ENCODE data around the gene FZR1. TPM values are rescaled to one million over a fixed set of nuclear protein-coding genes. Genes with fewer than 3 reads are reported as not detected.

FZR1 gene
- total and polyA plus RNA-seq, 7 experiments from 2014 or later, result 7.8 to 90.7 (median 66.7) TPM

GRCh38 chr19:3532154-3532786, 26.2 kb downstream of the FZR1 start:
- peaks cover 0 to 86% (median 5%) of the 10 kb centered on the region in 3 experiments for H3K36me3 ChIP-seq (ENCODE audit: control insufficient read depth in 2 of 3, insufficient read depth in 3 of 3, low read length in 3 of 3)
- Mint-ChIP-seq H3K27ac (no peak overlapping the region), H3K27me3 (no peaks in the 10 kb centered on the region), H3K9me3 (no peaks in the 10 kb centered on the region), H3K36me3 (peaks cover 0 to 13% (median 0%) of the 10 kb centered on the region in 5 donors), H3K4me1 (peaks cover 0 to 2% (median 0%) of the 10 kb centered on the region in 7 donors), H3K4me3 (no peak overlapping the region)
- no peak overlapping the region for H3K4me3 ChIP-seq (ENCODE audit: low read length)
- intact Hi-C loops (cut with micrococcal nuclease), result no loop called here
- H3K9me3 ChIP-seq (ENCODE audit: control insufficient read depth in 2 of 3, low read length in 3 of 3), result no peaks in the 10 kb centered on the region
- CTCF ChIA-PET, result no interaction called here
- DNase-seq (no peak), ATAC-seq (no peak)
- no peaks in the 10 kb centered on the region for H3K27me3 ChIP-seq (ENCODE audit: control insufficient read depth in 2 of 2, insufficient read depth in 2 of 2, low read length in 2 of 2)
- POLR2A ChIA-PET, result no interaction called here
- H3K27ac ChIP-seq (ENCODE audit: low read depth, low read length), result no peak overlapping the region
- no peaks in the 10 kb centered on the region for H3K4me1 ChIP-seq (ENCODE audit: control insufficient read depth in 2 of 2, insufficient read depth in 2 of 2, low read length in 2 of 2)

GRCh38 chr19:3533033-3533432, 26.9 kb downstream of the FZR1 start:
- peaks cover 0 to 82% (median 0%) of the 10 kb centered on the region in 3 experiments for H3K36me3 ChIP-seq (ENCODE audit: control insufficient read depth in 2 of 3, insufficient read depth in 3 of 3, low read length in 3 of 3)
- POLR2A ChIA-PET, result no interaction called here
- ATAC-seq (peak; percentile 2), DNase-seq (no peak)
- Mint-ChIP-seq H3K36me3 (peaks cover 0 to 13% (median 0%) of the 10 kb centered on the region in 5 donors), H3K4me3 (no peak overlapping the region), H3K4me1 (peaks cover 0 to 2% (median 0%) of the 10 kb centered on the region in 7 donors), H3K27me3 (no peaks in the 10 kb centered on the region), H3K9me3 (no peaks in the 10 kb centered on the region), H3K27ac (no peak overlapping the region)
- no peak overlapping the region for H3K4me3 ChIP-seq (ENCODE audit: low read length)
- no peaks in the 10 kb centered on the region for H3K9me3 ChIP-seq (ENCODE audit: control insufficient read depth in 2 of 3, low read length in 3 of 3)
- CTCF ChIA-PET, result interaction anchor here (0.7 kb wide), 1 partner anchor 511 kb away, joined by 3 read pairs; no protein-coding TSS in a partner anchor
- intact Hi-C loops (cut with micrococcal nuclease), result no loop called here
- H3K27me3 ChIP-seq (ENCODE audit: control insufficient read depth in 2 of 2, insufficient read depth in 2 of 2, low read length in 2 of 2), result no peaks in the 10 kb centered on the region
- no peak overlapping the region for H3K27ac ChIP-seq (ENCODE audit: low read depth, low read length)
- H3K4me1 ChIP-seq (ENCODE audit: control insufficient read depth in 2 of 2, insufficient read depth in 2 of 2, low read length in 2 of 2), result no peaks in the 10 kb centered on the region

- H3K36me3 ChIP-seq (ENCODE audit: control insufficient read depth in 2 of 3, insufficient read depth in 3 of 3, low read length in 3 of 3), result peaks cover 0 to 75% (median 0%) of the 10 kb centered on the region in 3 experiments
- no peaks in the 10 kb centered on the region for H3K4me1 ChIP-seq (ENCODE audit: control insufficient read depth in 2 of 2, insufficient read depth in 2 of 2, low read length in 2 of 2)
- ChIA-PET CTCF (interaction anchor here (0.7 kb wide), 1 partner anchor 511 kb away, joined by 3 read pairs; no protein-coding TSS in a partner anchor), POLR2A (no interaction called here)
- Mint-ChIP-seq H3K4me1 (peaks cover 0 to 2% (median 0%) of the 10 kb centered on the region in 7 donors), H3K9me3 (peaks cover 0 to 2% (median 0%) of the 10 kb centered on the region in 11 donors), H3K36me3 (peaks cover 0 to 17% (median 4%) of the 10 kb centered on the region in 5 donors), H3K27ac (peak overlapping the region in 1 of 9 donors; percentile 82), H3K4me3 (no peak overlapping the region), H3K27me3 (no peaks in the 10 kb centered on the region)
- intact Hi-C loops (cut with micrococcal nuclease), result no loop called here
- H3K9me3 ChIP-seq (ENCODE audit: control insufficient read depth in 2 of 3, low read length in 3 of 3), result no peaks in the 10 kb centered on the region
- no peak overlapping the region for H3K4me3 ChIP-seq (ENCODE audit: low read length)
- H3K27ac ChIP-seq (ENCODE audit: low read depth, low read length), result no peak overlapping the region
- DNase-seq, result no peak
- no peaks in the 10 kb centered on the region for H3K27me3 ChIP-seq (ENCODE audit: control insufficient read depth in 2 of 2, insufficient read depth in 2 of 2, low read length in 2 of 2)
- ATAC-seq, result no peak
Measured at GRCh38 chr19:3533563-3534216, 27.6 kb downstream of the FZR1 start.

- Mint-ChIP-seq H3K4me1 (peaks cover 0 to 2% (median 0%) of the 10 kb centered on the region in 7 donors), H3K27me3 (no peaks in the 10 kb centered on the region), H3K9me3 (peaks cover 0 to 2% (median 0%) of the 10 kb centered on the region in 11 donors), H3K27ac (no peak overlapping the region), H3K4me3 (no peak overlapping the region), H3K36me3 (peaks cover 1 to 21% (median 6%) of the 10 kb centered on the region in 5 donors)
- peaks cover 0 to 73% (median 0%) of the 10 kb centered on the region in 3 experiments for H3K36me3 ChIP-seq (ENCODE audit: control insufficient read depth in 2 of 3, insufficient read depth in 3 of 3, low read length in 3 of 3)
- H3K9me3 ChIP-seq (ENCODE audit: control insufficient read depth in 2 of 3, low read length in 3 of 3), result no peaks in the 10 kb centered on the region
- no peaks in the 10 kb centered on the region for H3K4me1 ChIP-seq (ENCODE audit: control insufficient read depth in 2 of 2, insufficient read depth in 2 of 2, low read length in 2 of 2)
- ChIA-PET CTCF (no interaction called here), POLR2A (no interaction called here)
- no peak for DNase-seq
- no peak for ATAC-seq
- intact Hi-C loops (cut with micrococcal nuclease), result no loop called here
- H3K27me3 ChIP-seq (ENCODE audit: control insufficient read depth in 2 of 2, insufficient read depth in 2 of 2, low read length in 2 of 2), result no peaks in the 10 kb centered on the region
- H3K27ac ChIP-seq (ENCODE audit: low read depth, low read length), result no peak overlapping the region
- no peak overlapping the region for H3K4me3 ChIP-seq (ENCODE audit: low read length)
Measured at GRCh38 chr19:3534375-3535234, 28.5 kb downstream of the FZR1 start.

- no peaks in the 10 kb centered on the region for H3K27me3 Mint-ChIP-seq
- no peak overlapping the region for H3K4me3 Mint-ChIP-seq
- intact Hi-C loops (cut with micrococcal nuclease), result no loop called here
- H3K27ac Mint-ChIP-seq, result no peak overlapping the region
- DNase-seq (no peak), ATAC-seq (no peak)
- POLR2A ChIA-PET, result no interaction called here
- no peaks in the 10 kb centered on the region for H3K27me3 ChIP-seq (ENCODE audit: control insufficient read depth in 2 of 2, insufficient read depth in 2 of 2, low read length in 2 of 2)
- H3K4me1 Mint-ChIP-seq, result peaks cover 0 to 2% (median 0%) of the 10 kb centered on the region in 7 donors
- H3K4me1 ChIP-seq (ENCODE audit: control insufficient read depth in 2 of 2, insufficient read depth in 2 of 2, low read length in 2 of 2), result no peaks in the 10 kb centered on the region
- H3K27ac ChIP-seq (ENCODE audit: low read depth, low read length), result no peak overlapping the region
- H3K9me3 ChIP-seq (ENCODE audit: control insufficient read depth in 2 of 3, low read length in 3 of 3), result no peaks in the 10 kb centered on the region
- H3K9me3 Mint-ChIP-seq, result peaks cover 0 to 2% (median 0%) of the 10 kb centered on the region in 11 donors
- H3K36me3 Mint-ChIP-seq, result peaks cover 4 to 22% (median 7%) of the 10 kb centered on the region in 5 donors
- H3K36me3 ChIP-seq (ENCODE audit: control insufficient read depth in 2 of 3, insufficient read depth in 3 of 3, low read length in 3 of 3), result peaks cover 0 to 73% (median 0%) of the 10 kb centered on the region in 3 experiments
- no peak overlapping the region for H3K4me3 ChIP-seq (ENCODE audit: low read length)
- CTCF ChIA-PET, result no interaction called here
Measured at GRCh38 chr19:3535235-3535535, 29.1 kb downstream of the FZR1 start.

GRCh38 chr19:3535563-3535965, 29.5 kb downstream of the FZR1 start:
- H3K36me3 Mint-ChIP-seq, result peaks cover 4 to 22% (median 7%) of the 10 kb centered on the region in 5 donors
- H3K9me3 ChIP-seq (ENCODE audit: control insufficient read depth in 2 of 3, low read length in 3 of 3), result no peaks in the 10 kb centered on the region
- ChIA-PET CTCF (no interaction called here), POLR2A (no interaction called here)
- H3K4me3 ChIP-seq (ENCODE audit: low read length), result no peak overlapping the region
- no peaks in the 10 kb centered on the region for H3K27me3 ChIP-seq (ENCODE audit: control insufficient read depth in 2 of 2, insufficient read depth in 2 of 2, low read length in 2 of 2)
- H3K27me3 Mint-ChIP-seq, result no peaks in the 10 kb centered on the region
- H3K9me3 Mint-ChIP-seq, result peaks cover 0 to 2% (median 0%) of the 10 kb centered on the region in 11 donors
- H3K27ac ChIP-seq (ENCODE audit: low read depth, low read length), result no peak overlapping the region
- H3K4me3 Mint-ChIP-seq, result no peak overlapping the region
- H3K27ac Mint-ChIP-seq, result no peak overlapping the region
- DNase-seq, result no peak
- no peak for ATAC-seq
- intact Hi-C loops (cut with micrococcal nuclease), result no loop called here
- H3K4me1 ChIP-seq (ENCODE audit: control insufficient read depth in 2 of 2, insufficient read depth in 2 of 2, low read length in 2 of 2), result no peaks in the 10 kb centered on the region
- peaks cover 0 to 2% (median 0%) of the 10 kb centered on the region in 7 donors for H3K4me1 Mint-ChIP-seq
- peaks cover 0 to 70% (median 0%) of the 10 kb centered on the region in 3 experiments for H3K36me3 ChIP-seq (ENCODE audit: control insufficient read depth in 2 of 3, insufficient read depth in 3 of 3, low read length in 3 of 3)
